Peyer's patch (tissue), 4 donors: ENCODE data around the gene KIRREL1.

Source experiments
- CTCF ChIP-seq, 6 experiments: fragments of 450-650 bp in 4 of 6; fragments of 200-600 bp in 2 of 6; sonication (generic) in 1 of 6; IDR thresholded peaks; one replicate each; pipeline ENCODE4 v1.5.1; 2017 to 2019; ENCODE audit warnings: antibody characterized with exemption in 6 of 6, mild to moderate bottlenecking in 3 of 6, moderate library complexity in 1 of 6
- POLR2A ChIP-seq, 2 donors: fragments of 450-650 bp; IDR thresholded peaks; one replicate each; pipeline ENCODE4 v1.5.1; 2017; ENCODE audit warnings: antibody characterized with exemption in 2 of 2, mild to moderate bottlenecking in 2 of 2, moderate library complexity in 2 of 2

- TF ChIP-seq CTCF (IDR thresholded peaks at IDR 0.05) (no peak), POLR2A (IDR thresholded peaks at IDR 0.05) (no peak)
Observed at GRCh38 chr1:158027508-158027907, 34.1 kb downstream of the KIRREL1 start.
